Stomach (tissue), 4 donors: ENCODE data around the gene EIF1AD.

ENCODE experiments used
- POLR2A ChIP-seq, 4 donors: fragments of 450-650 bp; IDR thresholded peaks; one replicate each; pipeline ENCODE4 v1.6.1; 2016; ENCODE audit warnings: antibody characterized with exemption in 4 of 4, control low read depth in 2 of 4, mild to moderate bottlenecking in 1 of 4, moderate library complexity in 1 of 4
- POLR2AphosphoS5 ChIP-seq, 3 donors: sonication (generic); formaldehyde crosslinking; IDR thresholded peaks; one replicate each; pipeline ENCODE4 v1.6.1; 2016; ENCODE audit warnings: antibody characterized with exemption in 3 of 3
- TF ChIP-seq, protein P1 (sequence below), 7 experiments: fragments of 450-650 bp in 4 of 7; fragments of 200-600 bp in 3 of 7; sonication (generic) in 3 of 7; IDR thresholded peaks; one replicate each; pipeline ENCODE4 v1.5.1; 2016 to 2019; ENCODE audit warnings: antibody characterized with exemption in 7 of 7, control low read depth in 2 of 7, mild to moderate bottlenecking in 1 of 7

DNA sequence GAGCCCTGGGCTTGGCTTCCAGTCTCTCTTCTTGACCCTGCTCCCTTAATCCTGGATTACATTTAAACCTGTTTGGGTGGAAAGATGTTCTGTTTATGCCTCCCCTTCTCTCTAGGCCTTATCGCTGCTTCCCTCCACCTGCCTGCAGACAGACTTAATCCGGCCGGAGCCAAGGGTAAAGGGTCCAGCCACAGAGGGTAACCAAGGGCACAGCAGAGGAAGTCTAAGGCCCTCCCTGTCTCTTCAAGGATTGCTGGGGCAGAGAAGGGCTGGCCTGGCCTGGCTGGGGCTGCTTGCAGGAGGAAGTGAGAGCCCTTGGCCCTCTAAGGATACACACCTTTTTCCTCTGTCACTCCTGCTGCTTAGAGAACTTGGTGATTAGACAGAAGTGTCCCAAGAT is 44.9 kb upstream of the EIF1AD start:
- TF ChIP-seq POLR2AphosphoS5 (IDR thresholded peaks at IDR 0.05) = no peak
- TF ChIP-seq, protein P1, sequence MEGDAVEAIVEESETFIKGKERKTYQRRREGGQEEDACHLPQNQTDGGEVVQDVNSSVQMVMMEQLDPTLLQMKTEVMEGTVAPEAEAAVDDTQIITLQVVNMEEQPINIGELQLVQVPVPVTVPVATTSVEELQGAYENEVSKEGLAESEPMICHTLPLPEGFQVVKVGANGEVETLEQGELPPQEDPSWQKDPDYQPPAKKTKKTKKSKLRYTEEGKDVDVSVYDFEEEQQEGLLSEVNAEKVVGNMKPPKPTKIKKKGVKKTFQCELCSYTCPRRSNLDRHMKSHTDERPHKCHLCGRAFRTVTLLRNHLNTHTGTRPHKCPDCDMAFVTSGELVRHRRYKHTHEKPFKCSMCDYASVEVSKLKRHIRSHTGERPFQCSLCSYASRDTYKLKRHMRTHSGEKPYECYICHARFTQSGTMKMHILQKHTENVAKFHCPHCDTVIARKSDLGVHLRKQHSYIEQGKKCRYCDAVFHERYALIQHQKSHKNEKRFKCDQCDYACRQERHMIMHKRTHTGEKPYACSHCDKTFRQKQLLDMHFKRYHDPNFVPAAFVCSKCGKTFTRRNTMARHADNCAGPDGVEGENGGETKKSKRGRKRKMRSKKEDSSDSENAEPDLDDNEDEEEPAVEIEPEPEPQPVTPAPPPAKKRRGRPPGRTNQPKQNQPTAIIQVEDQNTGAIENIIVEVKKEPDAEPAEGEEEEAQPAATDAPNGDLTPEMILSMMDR (IDR thresholded peaks at IDR 0.05) = no peak
- no peak for TF ChIP-seq POLR2A (IDR thresholded peaks at IDR 0.05)
